HepG2 (cell line): ENCODE measurements around the gene MTRFR. TPM values are rescaled to one million over a fixed set of nuclear protein-coding genes. Genes with fewer than 3 reads are reported as not detected.

Experiments
- ARID2 ChIP-seq: sonication (generic); formaldehyde crosslinking; IDR thresholded peaks from 2 replicates; pipeline ENCODE4 v1.8.1; 2022; ENCODE audit warnings: mild to moderate bottlenecking, missing genetic modification reagents, borderline replicate concordance
- ASH2L ChIP-seq: fragments of 300-600, 200-600 bp; sonication (generic); IDR thresholded peaks from 2 replicates; pipeline ENCODE4 v1.7.0; 2017; ENCODE audit warnings: low read depth, mild to moderate bottlenecking, moderate library complexity, mixed read lengths, low read length; ENCODE audit not compliant: insufficient read length
- CEBPZ ChIP-seq: IDR thresholded peaks from 2 replicates; pipeline ENCODE4 v1.6.1; 2012; ENCODE audit warnings: low read length, improper control_type of control experiment
- GATA4 ChIP-seq: sonication (generic); IDR thresholded peaks from 2 replicates; pipeline ENCODE4 v1.6.1; 2016; ENCODE audit warnings: antibody characterized with exemption, low read depth, borderline replicate concordance
- HNRNPK ChIP-seq: fragments of 200-400 bp; formaldehyde crosslinking; IDR thresholded peaks from 2 replicates; pipeline ENCODE4 v1.6.1; 2018; ENCODE audit warnings: low read length, low read depth, moderate library complexity, mild to moderate bottlenecking; ENCODE audit not compliant: poor library complexity, severe bottlenecking
- HOMEZ ChIP-seq: IDR thresholded peaks from 2 replicates; pipeline ENCODE4 v1.6.1; 2016; ENCODE audit warnings: low read depth
- NBN ChIP-seq: fragments of 450-650 bp; conservative IDR thresholded peaks from 2 replicates; pipeline ENCODE4 v1.6.1; 2017
- NCOR1 ChIP-seq: fragments of 200-600 bp; sonication (generic); IDR thresholded peaks from 2 replicates; pipeline ENCODE4 v1.7.0; 2017; ENCODE audit warnings: antibody characterized with exemption, low read length, borderline replicate concordance
- NR1H2 ChIP-seq: sonication (generic); formaldehyde crosslinking; IDR thresholded peaks from 2 replicates; pipeline ENCODE4 v1.8.1; 2022; ENCODE audit warnings: low read depth, missing genetic modification reagents, borderline replicate concordance
- ONECUT2 ChIP-seq: sonication (generic); formaldehyde crosslinking; IDR thresholded peaks from 2 replicates; pipeline ENCODE4 v1.4.0; 2020; ENCODE audit warnings: missing genetic modification reagents
- RARG ChIP-seq: sonication (generic); formaldehyde crosslinking; IDR thresholded peaks from 2 replicates; pipeline ENCODE4 v1.4.0; 2020; ENCODE audit warnings: low read depth, mild to moderate bottlenecking, missing genetic modification reagents
- RBM22 ChIP-seq: fragments of 200-400 bp; formaldehyde crosslinking; optimal IDR thresholded peaks from 2 replicates; pipeline ENCODE3; 2017; ENCODE audit warnings: mild to moderate bottlenecking, low read length, moderate library complexity
- REXO4 ChIP-seq: sonication (generic); formaldehyde crosslinking; IDR thresholded peaks from 2 replicates; pipeline ENCODE4 v1.8.0; 2022; ENCODE audit warnings: missing genetic modification reagents, mild to moderate bottlenecking, borderline replicate concordance
- SMARCC2 ChIP-seq: fragments of 450-650 bp; IDR thresholded peaks from 2 replicates; pipeline ENCODE4 v1.6.1; 2017; ENCODE audit warnings: antibody characterized with exemption, mild to moderate bottlenecking
- YY1 ChIP-seq: IDR thresholded peaks from 2 replicates; pipeline ENCODE4 v1.6.1; 2011; ENCODE audit warnings: low read length, low read depth, moderate library complexity, mild to moderate bottlenecking; ENCODE audit not compliant: insufficient read depth, insufficient replicate concordance
- ZNF18 ChIP-seq: sonication (generic); formaldehyde crosslinking; IDR thresholded peaks from 2 replicates; pipeline ENCODE4 v1.8.0; 2022; ENCODE audit warnings: mild to moderate bottlenecking, missing genetic modification reagents; ENCODE audit not compliant: insufficient replicate concordance
- ZNF20 ChIP-seq: sonication (generic); formaldehyde crosslinking; IDR thresholded peaks from 2 replicates; pipeline ENCODE4 v1.4.0; 2020; ENCODE audit warnings: mild to moderate bottlenecking, moderate library complexity, missing genetic modification reagents
- ZNF292 ChIP-seq: sonication (generic); formaldehyde crosslinking; IDR thresholded peaks from 2 replicates; pipeline ENCODE4 v1.8.1; 2022; ENCODE audit warnings: mild to moderate bottlenecking, low read depth, missing genetic modification reagents, borderline replicate concordance
- ZNF335 ChIP-seq: sonication (generic); formaldehyde crosslinking; IDR thresholded peaks from 2 replicates; pipeline ENCODE4 v1.4.0; 2020; ENCODE audit warnings: missing genetic modification reagents
- ZNF724P ChIP-seq: sonication (generic); formaldehyde crosslinking; IDR thresholded peaks from 2 replicates; pipeline ENCODE4 v1.8.0; 2022; ENCODE audit warnings: missing genetic modification reagents, borderline replicate concordance
- ZNF75D ChIP-seq: sonication (generic); formaldehyde crosslinking; IDR thresholded peaks from 2 replicates; pipeline ENCODE4 v1.8.1; 2023; ENCODE audit warnings: missing genetic modification reagents, mild to moderate bottlenecking, borderline replicate concordance
- polyA plus RNA-seq, 8 experiments: library from polyadenylated mRNA; depleted of rRNA in 3 of 8; stranded (reverse) in 7 of 8; unstranded in 1 of 8; fragments of >200 nt; fragmentation: Illumina TruSeq in 4 of 8; extraction: Trizol in 4 of 8; gene quantifications; 2 replicates each; pipeline versions ENCODE4 v1.2.1 to v1.2.3, GENCODE V29; 2011 to 2016; ENCODE audit warnings: low read depth in 4 of 8, missing spikeins in 1 of 8, mixed read lengths in 1 of 8; ENCODE audit not compliant: insufficient read depth in 1 of 8
- total RNA-seq, 5 experiments: library from RNA; depleted of rRNA; stranded (reverse); fragments of >200 nt; fragmentation: Illumina TruSeq; extraction: Trizol; gene quantifications; 2 replicates each; pipeline ENCODE4 v1.2.3, GENCODE V29; 2016; ENCODE audit warnings: low read depth in 1 of 5
- TF ChIP-seq, protein P1 (sequence below): sonication (generic); formaldehyde crosslinking; IDR thresholded peaks from 2 replicates; pipeline ENCODE4 v1.5.1; 2020; ENCODE audit warnings: missing genetic modification reagents, mild to moderate bottlenecking, borderline replicate concordance

The MTRFR gene
- total and polyA plus RNA-seq, 2 of the 13 experiments (the other 11 are each of a cell fraction or from before 2014, with no cell fraction given): 7.1 to 9.9 TPM

DNA sequence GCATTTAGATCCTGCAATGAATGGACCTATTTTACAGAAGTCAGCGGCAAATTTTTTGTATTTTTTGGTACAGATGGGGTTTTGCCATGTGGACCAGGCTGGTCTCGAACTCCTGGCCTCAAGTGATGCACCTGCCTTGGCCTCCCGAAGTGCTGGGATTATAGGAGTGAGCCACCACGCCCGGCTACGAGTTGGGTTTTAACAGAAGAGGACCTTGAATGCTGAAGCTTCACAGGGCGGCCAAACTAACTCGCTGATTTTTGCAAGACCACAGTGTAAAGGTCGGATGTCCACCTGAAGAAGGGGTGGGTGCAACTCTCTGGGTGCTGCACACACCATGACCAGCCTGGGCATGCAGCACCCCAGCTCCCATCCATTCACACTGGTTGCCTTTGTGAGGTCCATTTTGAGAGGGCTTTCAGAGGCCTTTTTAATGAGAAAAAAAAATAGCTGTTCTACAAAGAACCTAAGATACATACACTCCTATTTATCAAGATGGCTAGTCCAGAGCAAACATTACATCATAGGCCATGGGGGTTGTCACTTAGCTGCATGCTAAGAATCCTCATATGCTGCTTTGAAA lies 60.0 kb downstream of the MTRFR start (continued):
- TF ChIP-seq CEBPZ (no peak), ZNF335 (CRISPR knock-in tag) (no peak), ZNF292 (peak; percentile 53; the same call in 1 of the 2 replicates), ARID2 (CRISPR knock-in tag) (no peak), RARG (CRISPR knock-in tag) (no peak), YY1 (peak; percentile 20), ZNF75D (CRISPR knock-in tag) (no peak), NR1H2 (CRISPR knock-in tag) (no peak), HOMEZ (peak; percentile 37; the same call in 1 of the 2 replicates), ASH2L (peak; percentile 18), NCOR1 (peak; percentile 70; the same call in 1 of the 2 replicates), ONECUT2 (no peak), ZNF20 (CRISPR knock-in tag) (no peak), ZNF18 (CRISPR knock-in tag) (no peak), SMARCC2 (no peak), REXO4 (CRISPR knock-in tag) (no peak), HNRNPK (no peak), RBM22 (no peak), GATA4 (no peak), NBN (no peak), ZNF724P (CRISPR knock-in tag) (no peak)
- TF ChIP-seq, protein P1, sequence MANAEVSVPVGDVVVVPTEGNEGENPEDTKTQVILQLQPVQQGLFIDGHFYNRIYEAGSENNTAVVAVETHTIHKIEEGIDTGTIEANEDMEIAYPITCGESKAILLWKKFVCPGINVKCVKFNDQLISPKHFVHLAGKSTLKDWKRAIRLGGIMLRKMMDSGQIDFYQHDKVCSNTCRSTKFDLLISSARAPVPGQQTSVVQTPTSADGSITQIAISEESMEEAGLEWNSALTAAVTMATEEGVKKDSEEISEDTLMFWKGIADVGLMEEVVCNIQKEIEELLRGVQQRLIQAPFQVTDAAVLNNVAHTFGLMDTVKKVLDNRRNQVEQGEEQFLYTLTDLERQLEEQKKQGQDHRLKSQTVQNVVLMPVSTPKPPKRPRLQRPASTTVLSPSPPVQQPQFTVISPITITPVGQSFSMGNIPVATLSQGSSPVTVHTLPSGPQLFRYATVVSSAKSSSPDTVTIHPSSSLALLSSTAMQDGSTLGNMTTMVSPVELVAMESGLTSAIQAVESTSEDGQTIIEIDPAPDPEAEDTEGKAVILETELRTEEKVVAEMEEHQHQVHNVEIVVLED (CRISPR knock-in tag): no peak
